ENCODE data around the gene CNTF. TPM values are rescaled to one million over a fixed set of nuclear protein-coding genes. Genes with fewer than 3 reads are reported as not detected.
A peak's percentile ranks its signal among the peaks of the same experiment; 100 is the strongest.

Gene CNTF
- total RNA-seq, 1 donor from 2014 or later: 1.6 TPM

DNA sequence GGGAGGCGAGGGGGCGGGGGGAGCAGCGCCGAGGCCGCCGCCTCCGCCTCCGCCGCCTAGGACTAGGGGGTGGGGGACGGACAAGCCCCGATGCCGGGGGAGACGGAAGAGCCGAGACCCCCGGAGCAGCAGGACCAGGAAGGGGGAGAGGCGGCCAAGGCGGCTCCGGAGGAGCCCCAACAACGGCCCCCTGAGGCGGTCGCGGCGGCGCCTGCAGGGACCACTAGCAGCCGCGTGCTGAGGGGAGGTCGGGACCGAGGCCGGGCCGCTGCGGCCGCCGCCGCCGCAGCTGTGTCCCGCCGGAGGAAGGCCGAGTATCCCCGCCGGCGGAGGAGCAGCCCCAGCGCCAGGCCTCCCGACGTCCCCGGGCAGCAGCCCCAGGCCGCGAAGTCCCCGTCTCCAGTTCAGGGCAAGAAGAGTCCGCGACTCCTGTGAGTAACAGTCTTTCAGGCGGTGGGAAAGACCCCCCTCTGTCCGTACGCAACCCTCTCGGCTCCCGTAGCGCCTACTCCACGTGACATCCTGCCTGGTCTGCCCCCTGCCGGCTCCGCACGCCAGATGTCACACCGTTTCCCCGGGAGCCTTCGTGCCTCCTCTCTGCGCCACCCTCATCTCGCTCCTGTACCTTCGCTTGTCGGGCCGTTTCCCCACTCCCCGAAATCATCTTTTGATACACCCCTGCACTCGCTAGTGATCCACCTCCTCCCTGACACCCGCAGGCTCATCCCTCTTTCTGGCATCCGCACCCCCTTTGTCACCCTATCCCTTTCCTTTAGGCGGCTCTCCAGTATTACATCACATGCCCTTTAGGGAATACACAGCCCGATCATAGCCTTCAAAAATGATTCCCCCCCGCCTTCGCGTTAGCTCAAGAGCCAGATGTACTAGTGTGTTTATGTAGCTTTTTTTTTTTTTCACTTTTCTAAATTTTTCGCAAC, 43.0 kb upstream of the CNTF start:
- Mint-ChIP-seq H3K36me3 (ENCODE audit: unreplicated experiment) (no peaks in the 10 kb centered on the region), H3K4me3 (ENCODE audit: unreplicated experiment) (peak overlapping the region; percentile 99), H3K4me1 (ENCODE audit: unreplicated experiment) (peaks cover 47% of the 10 kb centered on the region), H3K27me3 (ENCODE audit: unreplicated experiment) (no peaks in the 10 kb centered on the region), H3K9me3 (ENCODE audit: unreplicated experiment) (no peaks in the 10 kb centered on the region), H3K27ac (ENCODE audit: unreplicated experiment) (peak overlapping the region; percentile 99)
- DNase-seq (ENCODE audit: extremely low spot score, unreplicated experiment): peak; percentile 97
- TF ChIP-seq, protein P1, sequence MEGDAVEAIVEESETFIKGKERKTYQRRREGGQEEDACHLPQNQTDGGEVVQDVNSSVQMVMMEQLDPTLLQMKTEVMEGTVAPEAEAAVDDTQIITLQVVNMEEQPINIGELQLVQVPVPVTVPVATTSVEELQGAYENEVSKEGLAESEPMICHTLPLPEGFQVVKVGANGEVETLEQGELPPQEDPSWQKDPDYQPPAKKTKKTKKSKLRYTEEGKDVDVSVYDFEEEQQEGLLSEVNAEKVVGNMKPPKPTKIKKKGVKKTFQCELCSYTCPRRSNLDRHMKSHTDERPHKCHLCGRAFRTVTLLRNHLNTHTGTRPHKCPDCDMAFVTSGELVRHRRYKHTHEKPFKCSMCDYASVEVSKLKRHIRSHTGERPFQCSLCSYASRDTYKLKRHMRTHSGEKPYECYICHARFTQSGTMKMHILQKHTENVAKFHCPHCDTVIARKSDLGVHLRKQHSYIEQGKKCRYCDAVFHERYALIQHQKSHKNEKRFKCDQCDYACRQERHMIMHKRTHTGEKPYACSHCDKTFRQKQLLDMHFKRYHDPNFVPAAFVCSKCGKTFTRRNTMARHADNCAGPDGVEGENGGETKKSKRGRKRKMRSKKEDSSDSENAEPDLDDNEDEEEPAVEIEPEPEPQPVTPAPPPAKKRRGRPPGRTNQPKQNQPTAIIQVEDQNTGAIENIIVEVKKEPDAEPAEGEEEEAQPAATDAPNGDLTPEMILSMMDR (IDR thresholded peaks at IDR 0.05): peak; percentile 75

GRCh38 chr11:58580311-58580710, 42.2 kb upstream of the CNTF start:
- H3K9me3 Mint-ChIP-seq (ENCODE audit: unreplicated experiment): no peaks in the 10 kb centered on the region
- H3K4me1 Mint-ChIP-seq (ENCODE audit: unreplicated experiment): peaks cover 43% of the 10 kb centered on the region
- peak overlapping the region; percentile 99 for H3K27ac Mint-ChIP-seq (ENCODE audit: unreplicated experiment)
- H3K27me3 Mint-ChIP-seq (ENCODE audit: unreplicated experiment): no peaks in the 10 kb centered on the region
- TF ChIP-seq, protein P1 (IDR thresholded peaks at IDR 0.05): no peak
- H3K4me3 Mint-ChIP-seq (ENCODE audit: unreplicated experiment): peak overlapping the region; percentile 99
- no peak for DNase-seq (ENCODE audit: extremely low spot score, unreplicated experiment)
- no peaks in the 10 kb centered on the region for H3K36me3 Mint-ChIP-seq (ENCODE audit: unreplicated experiment)

DNA sequence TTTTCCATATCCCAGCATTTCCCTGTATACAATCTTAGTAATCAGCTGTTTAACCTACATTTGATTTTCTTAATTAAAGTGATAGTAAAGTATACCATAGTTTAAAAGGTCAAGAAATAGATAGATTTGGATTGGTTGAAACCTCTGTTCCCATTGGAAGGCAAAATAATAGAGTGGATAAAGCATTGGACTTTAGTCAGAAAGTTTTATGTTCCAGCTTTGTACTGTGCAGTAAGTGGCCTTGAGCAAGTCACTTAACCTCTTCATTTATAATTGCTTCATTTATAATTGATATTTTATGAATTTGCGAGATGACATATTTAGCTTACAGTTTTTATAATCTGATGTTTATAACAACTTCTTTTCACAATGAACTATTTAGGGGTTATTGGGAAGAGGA, 40.0 kb upstream of the CNTF start:
- Mint-ChIP-seq H3K9me3 (ENCODE audit: unreplicated experiment) (no peaks in the 10 kb centered on the region), H3K36me3 (ENCODE audit: unreplicated experiment) (peaks cover 6% of the 10 kb centered on the region), H3K4me3 (ENCODE audit: unreplicated experiment) (no peak overlapping the region), H3K4me1 (ENCODE audit: unreplicated experiment) (peaks cover 32% of the 10 kb centered on the region), H3K27ac (ENCODE audit: unreplicated experiment) (no peak overlapping the region), H3K27me3 (ENCODE audit: unreplicated experiment) (no peaks in the 10 kb centered on the region)
- no peak for DNase-seq (ENCODE audit: extremely low spot score, unreplicated experiment)
- TF ChIP-seq, protein P1 (IDR thresholded peaks at IDR 0.05): no peak

GRCh38 chr11:58586998-58587397, 35.5 kb upstream of the CNTF start:
- Mint-ChIP-seq H3K36me3 (ENCODE audit: unreplicated experiment) (peaks cover 6% of the 10 kb centered on the region), H3K27ac (ENCODE audit: unreplicated experiment) (no peak overlapping the region), H3K27me3 (ENCODE audit: unreplicated experiment) (no peaks in the 10 kb centered on the region), H3K9me3 (ENCODE audit: unreplicated experiment) (no peaks in the 10 kb centered on the region), H3K4me3 (ENCODE audit: unreplicated experiment) (no peak overlapping the region), H3K4me1 (ENCODE audit: unreplicated experiment) (peaks cover 14% of the 10 kb centered on the region)
- TF ChIP-seq, protein P1 (IDR thresholded peaks at IDR 0.05): no peak
- no peak for DNase-seq (ENCODE audit: extremely low spot score, unreplicated experiment)

DNA sequence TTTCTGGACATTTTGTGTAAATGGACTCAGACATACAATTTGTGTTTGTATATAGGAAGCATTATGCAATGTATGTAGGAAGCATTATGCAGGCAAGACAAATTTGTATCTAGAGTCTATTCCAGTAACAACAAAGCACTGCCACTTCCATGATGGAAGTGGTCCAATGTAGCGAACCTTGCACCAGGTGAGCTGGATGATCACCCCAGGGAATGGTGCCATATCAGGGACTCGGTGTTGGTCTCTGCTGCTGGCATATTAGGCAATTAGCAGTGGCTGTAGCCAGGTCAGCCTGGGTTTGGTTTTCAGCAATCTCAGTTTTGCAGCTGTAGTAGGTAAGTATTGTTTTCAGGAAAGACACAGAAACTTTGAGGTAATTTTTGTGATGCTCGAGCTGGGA, 30.8 kb upstream of the CNTF start:
- Mint-ChIP-seq H3K4me3 (ENCODE audit: unreplicated experiment) (no peak overlapping the region), H3K9me3 (ENCODE audit: unreplicated experiment) (no peaks in the 10 kb centered on the region), H3K36me3 (ENCODE audit: unreplicated experiment) (peaks cover 12% of the 10 kb centered on the region), H3K27me3 (ENCODE audit: unreplicated experiment) (no peaks in the 10 kb centered on the region), H3K4me1 (ENCODE audit: unreplicated experiment) (peaks cover 1% of the 10 kb centered on the region), H3K27ac (ENCODE audit: unreplicated experiment) (no peak overlapping the region)
- no peak for DNase-seq (ENCODE audit: extremely low spot score, unreplicated experiment)
- TF ChIP-seq, protein P1 (IDR thresholded peaks at IDR 0.05): no peak
